Mesenchymal stem cell (in vitro differentiated cells and primary cell): ENCODE data around the gene POU6F2.

Experiments
- DNase-seq: peaks from one replicate; pipeline ENCODE4 v3.0.0-alpha.2; 2013
- H2AFZ ChIP-seq: one replicate; pipeline ENCODE4 v1.6.1; 2013; ENCODE audit warnings: low read depth, mild to moderate bottlenecking, control low read depth, inconsistent platforms, low read length, moderate library complexity
- H2AK5ac ChIP-seq: 2 replicates; pipeline ENCODE4 v1.6.1; 2013; ENCODE audit warnings: low read length, moderate library complexity, mild to moderate bottlenecking, inconsistent platforms; ENCODE audit not compliant: severe bottlenecking
- H2BK120ac ChIP-seq: one replicate; pipeline ENCODE4 v1.6.1; 2013; ENCODE audit warnings: low read depth, mild to moderate bottlenecking, inconsistent platforms, low read length, moderate library complexity
- H2BK12ac ChIP-seq, 2 experiments: one replicate each; pipeline ENCODE4 v1.6.1; 2013; ENCODE audit warnings: inconsistent platforms in 2 of 2, low read length in 2 of 2, mild to moderate bottlenecking in 2 of 2, moderate library complexity in 2 of 2, control low read depth in 1 of 2
- H2BK15ac ChIP-seq: one replicate; pipeline ENCODE4 v1.6.1; 2013; ENCODE audit warnings: mild to moderate bottlenecking, low read depth, inconsistent platforms; ENCODE audit not compliant: poor library complexity, severe bottlenecking
- H2BK5ac ChIP-seq: 2 replicates; pipeline ENCODE4 v1.6.1; 2013; ENCODE audit warnings: low read depth, mild to moderate bottlenecking, low read length, control low read depth, inconsistent platforms; ENCODE audit not compliant: poor library complexity, severe bottlenecking
- H3K14ac ChIP-seq, 2 experiments: one replicate each; pipeline ENCODE4 v1.6.1; 2013; ENCODE audit warnings: inconsistent platforms in 2 of 2, low read length in 2 of 2, control low read depth in 1 of 2, mild to moderate bottlenecking in 1 of 2, moderate library complexity in 1 of 2
- H3K18ac ChIP-seq, 2 experiments: one replicate each; pipeline ENCODE4 v1.6.1; 2013; ENCODE audit warnings: inconsistent platforms in 2 of 2, low read length in 2 of 2, control low read depth in 1 of 2, low read depth in 1 of 2, mild to moderate bottlenecking in 1 of 2
- H3K23ac ChIP-seq, 2 experiments: one replicate each; pipeline ENCODE4 v1.6.1; 2013; ENCODE audit warnings: inconsistent platforms in 2 of 2, low read length in 2 of 2, mild to moderate bottlenecking in 2 of 2, moderate library complexity in 2 of 2, control low read depth in 1 of 2
- H3K27ac ChIP-seq: 2 replicates; pipeline ENCODE4 v1.5.1; 2013; ENCODE audit warnings: mild to moderate bottlenecking, moderate library complexity, low read length, control low read depth, inconsistent platforms; ENCODE audit not compliant: poor library complexity, severe bottlenecking
- H3K27me3 ChIP-seq, 2 experiments: 2 replicates each; pipeline versions ENCODE4 v1.6.1 to v1.7.0; 2013; ENCODE audit warnings: low read length in 2 of 2, mild to moderate bottlenecking in 2 of 2, moderate library complexity in 2 of 2, control low read depth in 1 of 2, inconsistent platforms in 1 of 2; ENCODE audit not compliant: control insufficient read depth in 1 of 2, insufficient read depth in 1 of 2
- H3K36me3 ChIP-seq, 2 experiments: 2 replicates each; pipeline versions ENCODE4 v1.6.1 to v1.7.0; 2013; ENCODE audit warnings: low read length in 2 of 2, control low read depth in 1 of 2, inconsistent platforms in 1 of 2, low read depth in 1 of 2, mild to moderate bottlenecking in 1 of 2; ENCODE audit not compliant: insufficient read depth in 2 of 2, control insufficient read depth in 1 of 2
- H3K4ac ChIP-seq, 2 experiments: one replicate each; pipeline ENCODE4 v1.6.1; 2013; ENCODE audit warnings: inconsistent platforms in 2 of 2, low read length in 2 of 2, mild to moderate bottlenecking in 2 of 2, moderate library complexity in 2 of 2, control low read depth in 1 of 2, low read depth in 1 of 2
- H3K4me1 ChIP-seq: 2 replicates; pipeline ENCODE4 v1.6.1; 2013; ENCODE audit warnings: low read depth, low read length, control low read depth; ENCODE audit not compliant: control insufficient read depth, insufficient read depth
- H3K4me2 ChIP-seq: 2 replicates; pipeline ENCODE4 v1.6.1; 2013; ENCODE audit warnings: low read length, mild to moderate bottlenecking, inconsistent platforms; ENCODE audit not compliant: poor library complexity, severe bottlenecking
- H3K4me3 ChIP-seq, 2 experiments: 2 replicates each; pipeline versions ENCODE4 v1.5.1 to v1.7.0; 2013; ENCODE audit warnings: low read length in 2 of 2, mild to moderate bottlenecking in 2 of 2, control low read depth in 1 of 2, low read depth in 1 of 2; ENCODE audit not compliant: insufficient read depth in 1 of 2
- H3K79me1 ChIP-seq: replicated peaks from 2 replicates; pipeline ENCODE4 v1.6.1; 2013; ENCODE audit warnings: mild to moderate bottlenecking, control low read depth, low read length, inconsistent platforms; ENCODE audit not compliant: poor library complexity, severe bottlenecking
- H3K9ac ChIP-seq: 2 replicates; pipeline ENCODE4 v1.7.0; 2013; ENCODE audit warnings: mild to moderate bottlenecking, low read length, moderate library complexity
- H3K9me3 ChIP-seq: 2 replicates; pipeline ENCODE4 v1.7.0; 2013; ENCODE audit warnings: mild to moderate bottlenecking, low read length; ENCODE audit not compliant: control insufficient read depth
- H4K8ac ChIP-seq: one replicate; pipeline ENCODE4 v1.6.1; 2013; ENCODE audit warnings: inconsistent platforms, mild to moderate bottlenecking, low read length, moderate library complexity
- H4K91ac ChIP-seq: one replicate; pipeline ENCODE4 v1.6.1; 2013; ENCODE audit warnings: mild to moderate bottlenecking, low read length, inconsistent platforms
- WGBS: methylation state at CpG from one replicate; pipeline ENCODE4 v1.1.7; 2013; ENCODE audit warnings: mixed read lengths; 5-methylcytosine and 5-hydroxymethylcytosine counted together

Gene POU6F2

DNA sequence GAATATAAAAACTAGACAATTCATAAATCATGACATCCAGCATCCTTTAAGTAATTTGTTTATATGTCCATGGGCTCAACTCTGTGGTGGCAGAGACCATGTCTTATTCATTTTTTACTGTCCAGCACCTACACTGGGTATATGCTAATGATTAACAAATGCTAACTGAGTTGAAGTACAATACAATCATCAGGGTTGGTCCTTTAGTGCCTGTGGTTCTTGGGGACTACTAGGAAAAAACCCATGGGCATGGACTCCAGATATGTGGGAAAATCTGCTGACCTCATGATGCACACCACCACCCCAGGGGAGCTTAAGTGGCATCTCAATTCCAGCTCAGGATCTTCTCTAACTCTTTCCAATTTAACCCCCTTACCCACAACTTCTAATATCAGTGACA lies 503.2 kb downstream of the POU6F2 start:
- Histone ChIP-seq H3K18ac (no peak overlapping the region), H3K14ac (no peak overlapping the region), H3K27ac (no peak overlapping the region), H2BK5ac (no peak overlapping the region), H4K91ac (no peak overlapping the region), H3K23ac (no peak overlapping the region), H2AFZ (no peak overlapping the region), H2BK120ac (no peak overlapping the region), H3K79me1 (no peaks in the 10 kb centered on the region), H2BK15ac (no peak overlapping the region), H3K9ac (no peak overlapping the region), H3K36me3 (no peaks in the 10 kb centered on the region), H3K4ac (no peak overlapping the region), H3K27me3 (peaks cover 0 to 3% of the 10 kb centered on the region in 2 experiments), H3K4me1 (no peaks in the 10 kb centered on the region), H2BK12ac (no peak overlapping the region), H3K4me2 (no peak overlapping the region), H4K8ac (no peak overlapping the region), H2AK5ac (no peak overlapping the region), H3K9me3 (no peaks in the 10 kb centered on the region), H3K4me3 (no peak overlapping the region)
- DNase-seq: no peak

DNA sequence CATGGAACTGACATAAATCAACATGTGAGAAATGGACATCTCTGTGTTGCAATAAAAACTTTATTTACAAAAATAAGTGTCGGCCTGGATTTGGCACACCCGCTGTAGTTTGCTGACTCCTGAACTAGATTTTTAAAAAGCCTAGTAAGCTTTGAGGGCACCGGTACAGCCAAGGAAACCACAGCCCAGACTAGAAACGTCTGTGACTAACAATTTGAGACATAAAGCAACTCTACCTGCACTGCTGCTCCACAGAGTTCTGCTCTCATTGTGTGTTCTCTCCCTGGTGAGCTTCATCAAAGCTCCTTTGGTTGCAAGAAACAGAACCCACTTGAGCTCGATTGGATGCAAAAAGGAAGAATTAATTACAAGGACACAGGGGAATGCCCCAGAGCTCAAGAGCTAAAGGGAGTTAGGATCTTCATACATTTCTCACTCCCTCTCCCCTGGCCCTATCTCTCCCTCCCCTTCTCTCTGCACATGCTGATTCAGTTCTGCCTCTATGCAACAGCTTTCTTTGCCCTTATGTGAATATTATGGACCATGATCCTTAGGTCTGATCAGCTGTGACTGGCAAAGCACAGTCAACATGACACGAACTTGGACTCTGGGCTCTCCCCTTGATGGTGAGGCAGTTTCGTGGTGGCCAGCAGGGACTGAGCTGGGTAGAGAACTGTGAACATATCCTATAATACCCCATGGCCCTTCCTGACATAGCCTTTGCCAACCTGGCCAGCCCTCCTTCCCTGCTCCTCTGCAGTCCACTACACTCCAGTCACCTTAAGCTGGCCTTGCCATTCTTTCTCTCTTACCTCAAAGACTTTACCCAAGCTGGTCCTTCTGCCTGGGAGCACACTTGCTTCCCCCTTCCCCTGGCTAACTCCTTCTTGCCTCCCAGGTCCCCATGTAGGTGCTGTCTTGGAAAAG lies 511.0 kb downstream of the POU6F2 start:
- Histone ChIP-seq H3K18ac (no peak overlapping the region), H3K27ac (no peak overlapping the region), H2BK15ac (no peak overlapping the region), H2AFZ (no peak overlapping the region), H3K36me3 (no peaks in the 10 kb centered on the region), H4K91ac (no peak overlapping the region), H3K27me3 (peaks cover 14 to 22% of the 10 kb centered on the region in 2 experiments), H3K79me1 (no peaks in the 10 kb centered on the region), H2BK12ac (no peak overlapping the region), H3K4ac (no peak overlapping the region), H3K4me3 (no peak overlapping the region), H2BK120ac (no peak overlapping the region), H2BK5ac (no peak overlapping the region), H3K23ac (no peak overlapping the region), H2AK5ac (no peak overlapping the region), H4K8ac (no peak overlapping the region), H3K9ac (no peak overlapping the region), H3K9me3 (no peaks in the 10 kb centered on the region), H3K4me2 (no peak overlapping the region), H3K14ac (no peak overlapping the region), H3K4me1 (no peaks in the 10 kb centered on the region)
- no peak for DNase-seq
- 79% methylated on average over 7 of the region's 7 CpGs for WGBS

DNA sequence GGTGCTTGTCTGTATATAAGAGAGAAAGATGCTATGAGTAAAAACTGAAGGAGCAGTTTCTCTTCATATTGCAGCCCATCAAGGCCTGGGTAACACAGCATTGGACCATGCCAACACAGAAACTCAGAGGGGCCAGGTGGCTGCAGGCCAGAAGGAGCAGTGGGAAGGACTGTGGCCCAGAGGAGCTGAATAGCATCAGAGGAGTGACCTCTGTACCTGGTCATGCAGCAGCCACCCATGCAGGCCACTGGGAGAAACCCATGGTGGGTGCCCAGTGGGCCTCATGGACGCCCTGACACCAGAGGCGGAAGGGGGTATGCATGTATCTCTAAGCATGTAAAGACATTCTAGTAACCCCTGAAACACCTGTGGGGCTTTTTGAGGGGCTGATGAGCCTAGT lies 512.6 kb downstream of the POU6F2 start:
- H3K9me3 ChIP-seq: no peaks in the 10 kb centered on the region
- no peak overlapping the region for H2AK5ac ChIP-seq
- H3K4me3 ChIP-seq: no peak overlapping the region
- no peak overlapping the region for H3K9ac ChIP-seq
- no peak overlapping the region for H3K4me2 ChIP-seq
- no peak overlapping the region for H2BK5ac ChIP-seq
- no peak overlapping the region for H3K18ac ChIP-seq
- WGBS: 81% methylated on average over 2 of the region's 2 CpGs
- no peak overlapping the region for H4K8ac ChIP-seq
- no peak overlapping the region for H2AFZ ChIP-seq
- H4K91ac ChIP-seq: no peak overlapping the region
- DNase-seq: no peak
- H3K23ac ChIP-seq: no peak overlapping the region
- H3K4me1 ChIP-seq: no peaks in the 10 kb centered on the region
- no peak overlapping the region for H2BK12ac ChIP-seq
- H3K36me3 ChIP-seq: no peaks in the 10 kb centered on the region
- H3K27me3 ChIP-seq: peaks cover 14 to 22% of the 10 kb centered on the region in 2 experiments
- H3K14ac ChIP-seq: no peak overlapping the region
- no peak overlapping the region for H2BK120ac ChIP-seq
- no peak overlapping the region for H3K27ac ChIP-seq
- no peaks in the 10 kb centered on the region for H3K79me1 ChIP-seq
- H2BK15ac ChIP-seq: no peak overlapping the region
- no peak overlapping the region for H3K4ac ChIP-seq

DNA sequence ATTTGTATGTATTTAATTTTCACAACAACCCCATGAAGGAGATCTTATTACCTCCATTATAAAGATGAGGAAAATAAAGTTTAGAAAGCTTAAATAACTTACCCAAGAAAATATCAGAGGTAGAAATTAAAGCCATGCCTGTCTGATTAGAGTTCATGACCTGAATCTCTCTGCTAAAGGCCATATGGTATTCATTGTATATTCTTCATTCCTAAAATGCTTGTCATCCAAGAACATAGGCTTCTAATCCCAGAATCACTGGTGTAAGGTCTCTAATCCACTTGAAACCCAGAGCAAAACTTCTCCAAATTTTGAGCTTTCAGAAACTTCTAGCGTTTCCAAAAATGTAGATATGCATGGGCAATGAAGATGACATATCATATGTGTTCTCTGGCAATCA lies 516.2 kb downstream of the POU6F2 start:
- H2BK5ac ChIP-seq: no peak overlapping the region
- no peaks in the 10 kb centered on the region for H3K79me1 ChIP-seq
- H4K8ac ChIP-seq: no peak overlapping the region
- no peak overlapping the region for H4K91ac ChIP-seq
- H2BK15ac ChIP-seq: no peak overlapping the region
- H3K9me3 ChIP-seq: no peaks in the 10 kb centered on the region
- no peak overlapping the region for H3K18ac ChIP-seq
- no CpG with 5 or more reads among the region's 1 CpG for WGBS
- H3K4me1 ChIP-seq: no peaks in the 10 kb centered on the region
- H3K36me3 ChIP-seq: no peaks in the 10 kb centered on the region
- H2BK120ac ChIP-seq: no peak overlapping the region
- no peak overlapping the region for H2AFZ ChIP-seq
- H3K23ac ChIP-seq: no peak overlapping the region
- DNase-seq: no peak
- H2BK12ac ChIP-seq: no peak overlapping the region
- H3K4me3 ChIP-seq: no peak overlapping the region
- H3K9ac ChIP-seq: no peak overlapping the region
- no peak overlapping the region for H3K14ac ChIP-seq
- H3K4ac ChIP-seq: no peak overlapping the region
- no peak overlapping the region for H2AK5ac ChIP-seq
- H3K27ac ChIP-seq: no peak overlapping the region
- H3K4me2 ChIP-seq: no peak overlapping the region
- H3K27me3 ChIP-seq: peaks cover 8 to 10% of the 10 kb centered on the region in 2 experiments
